Thoracic aorta endothelial cell (primary cell): ENCODE results near the gene MRPL45. TPM values are rescaled to one million over a fixed set of nuclear protein-coding genes. Genes with fewer than 3 reads are reported as not detected.

Source experiments
- total RNA-seq: library from RNA; depleted of rRNA; stranded (reverse); fragments of >200 nt; gene quantifications from 2 replicates; pipeline ENCODE4 v1.2.3, GENCODE V29; 2012

The MRPL45 gene
- 47.6 and 49.3 TPM in 2 replicates for total RNA-seq

DNA sequence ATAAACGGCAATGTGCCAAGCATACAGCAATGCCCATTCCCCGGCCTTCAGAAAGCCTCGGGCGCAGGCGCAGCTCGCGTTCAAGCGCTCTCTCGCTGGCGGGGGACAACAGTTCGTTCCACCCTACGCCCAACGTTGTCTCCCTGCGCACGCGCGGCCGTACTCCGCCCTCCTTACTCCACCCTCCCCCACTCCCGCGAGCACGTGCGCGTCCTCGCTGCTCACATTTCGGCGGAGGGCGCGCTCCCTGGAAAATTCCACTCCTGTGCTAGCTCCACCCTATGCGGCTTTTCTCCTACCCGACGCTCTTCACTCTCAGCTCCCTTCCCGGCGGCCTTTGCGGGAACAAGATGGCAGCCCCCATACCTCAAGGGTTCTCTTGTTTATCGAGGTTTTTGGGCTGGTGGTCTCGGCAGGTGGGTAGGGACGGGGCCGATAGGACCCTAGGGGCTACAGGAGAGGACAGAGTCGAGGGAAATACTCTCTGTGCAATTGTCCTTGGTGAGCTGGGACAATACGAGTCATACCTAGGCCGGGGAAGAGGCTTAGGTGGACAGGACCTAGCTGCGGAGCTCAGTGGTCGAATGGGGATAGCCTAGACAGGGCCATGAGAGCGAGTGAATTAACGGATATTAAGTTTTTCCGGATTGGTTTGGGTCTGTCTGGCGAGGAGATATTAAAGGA lies at the start of gene MRPL45:
Gene MRPL45 (plus strand): TSS at position 335 of the 684 bp plus-strand sequence. CDS start 16 bp downstream, at position 351.

DNA sequence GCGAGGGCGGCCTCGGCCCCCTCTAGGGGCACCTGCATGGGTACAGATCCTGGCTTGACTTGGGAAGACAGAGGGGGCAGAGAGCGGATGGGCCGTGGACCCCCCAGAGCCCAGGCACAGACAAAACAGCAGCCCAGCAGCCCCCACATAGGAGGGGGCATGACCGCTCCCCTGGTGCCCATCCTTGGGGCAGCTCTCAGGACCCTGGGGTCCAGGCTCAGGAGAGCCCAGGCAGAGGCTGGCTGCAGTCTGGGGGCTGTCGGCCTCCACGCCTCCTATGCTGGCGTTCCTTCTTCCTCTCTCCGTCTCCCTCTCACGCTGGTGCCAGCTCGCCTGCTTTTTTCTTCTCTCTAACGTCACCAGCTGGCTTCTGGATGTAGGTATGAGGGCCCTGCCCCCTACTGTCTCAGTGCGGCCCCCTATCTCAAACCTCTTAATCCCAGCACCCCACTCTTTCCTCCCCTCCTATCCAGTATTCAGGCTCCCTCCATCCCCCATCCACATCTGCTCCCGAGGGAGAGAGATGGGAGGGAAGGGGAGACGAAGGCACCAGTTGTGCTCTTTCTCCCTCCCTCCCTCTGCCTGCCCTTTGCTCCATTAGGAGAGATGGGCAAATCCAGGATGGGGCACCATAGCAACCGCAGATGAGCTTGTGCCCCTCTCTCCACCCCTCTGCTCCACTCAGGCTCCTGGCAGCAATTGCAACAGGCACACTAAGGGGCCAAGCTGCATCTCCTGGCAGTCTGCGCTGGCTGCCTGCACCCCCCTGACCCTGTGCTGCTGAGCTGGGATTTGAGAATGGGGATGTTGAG lies 46.8 kb downstream of the MRPL45 start, which contains the start of gene GPR179:
Gene GPR179 (minus strand): TSS at position 349 of the 812 bp plus-strand sequence. CDS start 167 bp downstream, at position 182.

DNA sequence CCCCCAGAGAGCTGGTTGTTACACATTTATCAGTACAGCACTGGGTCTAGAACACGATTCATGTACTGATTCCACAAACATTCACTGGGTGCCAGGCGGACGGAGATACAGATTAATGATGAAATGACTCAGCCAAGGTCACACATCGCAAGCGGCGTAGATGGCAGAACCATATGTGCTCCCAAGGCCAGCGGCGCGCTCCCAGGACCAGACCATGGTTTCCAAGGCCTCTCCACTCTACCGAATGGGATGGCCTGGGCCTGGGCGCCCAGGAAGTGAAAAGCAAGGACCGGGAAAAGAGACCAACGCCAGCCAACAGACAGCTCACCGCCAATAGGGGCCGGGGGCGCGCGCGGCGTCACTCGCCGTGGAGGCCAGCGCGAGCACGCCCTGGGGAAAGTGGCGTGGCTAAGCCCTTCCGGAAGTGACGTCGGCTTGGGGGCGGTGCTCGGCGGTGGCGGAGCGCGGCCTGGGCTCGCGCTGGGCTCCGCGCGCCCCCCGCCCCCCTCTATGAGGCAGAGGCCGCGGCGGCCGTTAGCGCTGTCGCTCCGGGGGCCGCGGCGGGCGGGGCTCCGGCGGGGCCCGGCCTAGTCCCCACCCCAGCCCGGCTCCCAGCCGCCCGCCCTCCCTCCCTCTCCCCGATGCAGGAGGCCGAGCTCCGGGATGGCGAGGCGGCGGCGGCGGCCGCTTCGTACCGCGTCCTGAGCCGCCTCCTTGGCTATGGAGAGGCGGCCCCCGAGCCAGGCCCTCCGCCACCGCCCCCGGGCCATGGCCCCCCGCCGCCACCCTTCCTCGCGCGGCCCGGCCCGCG lies 54.6 kb downstream of the MRPL45 start, which contains the start of gene SOCS7:
Gene SOCS7 (plus strand): TSS at position 433 of the 811 bp plus-strand sequence. CDS start 209 bp downstream, at position 642.

Other genes starting within 250 kb of the MRPL45 start
- gene TBC1D3C, start 228.5 kb upstream of the MRPL45 start, total RNA-seq, result 0.13 TPM in 1 of 2 replicates, not detected in the other
- 0.53 and 1.4 TPM in 2 replicates for gene TBC1D3E, start 169.2 kb upstream of the MRPL45 start, total RNA-seq
- not detected in 2 replicates for gene TBC1D3, start 104.6 kb upstream of the MRPL45 start, total RNA-seq
- not detected in 2 replicates for gene GPR179, start 46.8 kb downstream of the MRPL45 start, total RNA-seq
- gene SOCS7, start 54.7 kb downstream of the MRPL45 start, total RNA-seq, result 10.4 and 11.1 TPM in 2 replicates
- 77.3 and 96.5 TPM in 2 replicates for gene ARHGAP23, start 131.3 kb downstream of the MRPL45 start, total RNA-seq